Endodermal cell (in vitro differentiated cells): ENCODE data around the gene HOMER3. TPM values are rescaled to one million over a fixed set of nuclear protein-coding genes. Genes with fewer than 3 reads are reported as not detected.

Experiments
- DNase-seq: peaks from one replicate; pipeline ENCODE4 v3.0.0-alpha.2; 2017
- H3K27ac ChIP-seq: 2 replicates; pipeline ENCODE4 v1.5.1; 2013; ENCODE audit warnings: mild to moderate bottlenecking, low read depth, low read length, moderate library complexity
- H3K27me3 ChIP-seq: 2 replicates; pipeline ENCODE4 v1.6.1; 2013; ENCODE audit warnings: mild to moderate bottlenecking, low read length, moderate library complexity; ENCODE audit not compliant: insufficient read depth, control insufficient read depth, poor library complexity, severe bottlenecking
- H3K36me3 ChIP-seq: 2 replicates; pipeline ENCODE4 v1.7.0; 2013; ENCODE audit warnings: mild to moderate bottlenecking, low read length, moderate library complexity; ENCODE audit not compliant: control insufficient read depth, insufficient read depth
- H3K4me1 ChIP-seq: one replicate; pipeline ENCODE4 v1.7.0; 2013; ENCODE audit warnings: low read length; ENCODE audit not compliant: control insufficient read depth, insufficient read depth
- H3K4me3 ChIP-seq: 2 replicates; pipeline ENCODE4 v1.5.1; 2013; ENCODE audit warnings: mild to moderate bottlenecking, low read length, moderate library complexity
- H3K9ac ChIP-seq: 2 replicates; pipeline ENCODE4 v1.6.1; 2013; ENCODE audit warnings: mild to moderate bottlenecking, low read length, moderate library complexity; ENCODE audit not compliant: poor library complexity, severe bottlenecking; ENCODE audit errors: extremely low read depth
- H3K9me3 ChIP-seq: 2 replicates; pipeline ENCODE4 v1.6.1; 2013; ENCODE audit warnings: mild to moderate bottlenecking, low read length, moderate library complexity; ENCODE audit not compliant: control insufficient read depth
- H3K27ac Mint-ChIP-seq: 2 replicates; pipeline ENCODE4 v1.8.0; 2020; ENCODE audit warnings: mixed read lengths
- H3K27me3 Mint-ChIP-seq: 2 replicates; pipeline ENCODE4 v1.8.0; 2021; ENCODE audit warnings: mild to moderate bottlenecking, mixed read lengths; ENCODE audit not compliant: insufficient read depth
- H3K36me3 Mint-ChIP-seq: 2 replicates; pipeline ENCODE4 v1.8.0; 2020; ENCODE audit warnings: low read depth, mixed read lengths
- H3K4me1 Mint-ChIP-seq: 2 replicates; pipeline ENCODE4 v1.8.0; 2020; ENCODE audit warnings: mixed read lengths
- H3K4me3 Mint-ChIP-seq: 2 replicates; pipeline ENCODE4 v1.8.0; 2020; ENCODE audit warnings: mild to moderate bottlenecking, moderate library complexity, mixed read lengths
- H3K9me3 Mint-ChIP-seq: 2 replicates; pipeline ENCODE4 v1.8.0; 2020; ENCODE audit warnings: mild to moderate bottlenecking, mixed read lengths
- CTCF ChIP-seq: fragments of 200-600 bp; sonication (generic); conservative IDR thresholded peaks from 2 replicates; pipeline ENCODE4 v1.5.0; 2021; ENCODE audit warnings: antibody characterized with exemption, mild to moderate bottlenecking
- WGBS, 2 experiments: methylation state at CpG; one replicate each; pipeline versions ENCODE4 v1.1.5 to v1.1.7; 2013; ENCODE audit warnings: missing lambda C conversion rate in 2 of 2, mixed read lengths in 1 of 2; ENCODE audit not compliant: insufficient coverage in 1 of 2, insufficient read length in 1 of 2; 5-methylcytosine and 5-hydroxymethylcytosine counted together
- total RNA-seq, 2 donors: library from RNA; stranded (reverse); fragmentation: NEBNext Ultra II Directional in 1 of 2; extraction: Animal tissue kit (Norgen Biotek cat#: 25700) in 1 of 2; gene quantifications; 2 replicates in 1 of 2; 3 replicates in 1 of 2; pipeline ENCODE4 v1.2.1, GENCODE V29; 2021

Gene HOMER3
- total RNA-seq, 2 donors from 2014 or later = 21.5 to 31.2 TPM

- no peak for DNase-seq
- Histone ChIP-seq H3K27ac (no peak overlapping the region), H3K4me3 (no peak overlapping the region), H3K4me1 (no peaks in the 10 kb centered on the region), H3K9ac (no peak overlapping the region), H3K27me3 (no peaks in the 10 kb centered on the region), H3K36me3 (no peaks in the 10 kb centered on the region), H3K9me3 (no peaks in the 10 kb centered on the region)
- Mint-ChIP-seq H3K9me3 (no peaks in the 10 kb centered on the region), H3K4me3 (no peak overlapping the region), H3K27ac (no peak overlapping the region), H3K27me3 (peaks cover 6% of the 10 kb centered on the region), H3K36me3 (no peaks in the 10 kb centered on the region), H3K4me1 (no peaks in the 10 kb centered on the region)
- 88 to 89% methylated on average over 3 to 7 of the region's 7 CpGs for WGBS, 2 experiments
- no peak for TF ChIP-seq CTCF
Measured at GRCh38 chr19:18951721-18952281, 10.8 kb upstream of the HOMER3 start.

DNA sequence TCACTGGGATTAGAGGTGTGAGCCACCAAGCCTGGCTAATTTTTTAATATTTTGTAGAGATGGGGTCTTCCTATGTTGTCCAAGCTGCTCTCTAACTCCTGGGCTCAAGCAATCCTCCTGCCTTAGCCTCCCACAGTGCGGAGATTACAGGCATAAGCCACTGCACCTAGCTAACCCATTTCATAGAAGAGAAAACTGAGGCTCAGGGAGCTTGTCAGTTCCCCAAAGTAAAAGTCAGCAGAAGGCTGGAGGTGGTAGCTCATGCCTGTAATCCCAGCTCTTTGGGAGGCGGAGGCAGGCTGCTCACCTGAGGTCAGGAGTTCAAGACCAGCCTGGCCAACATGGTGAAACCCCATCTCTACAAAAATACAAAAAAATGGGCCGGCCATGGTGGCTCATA is 8.8 kb upstream of the HOMER3 start:
- no peaks in the 10 kb centered on the region for H3K36me3 Mint-ChIP-seq
- 88 to 100% methylated on average over 1 to 3 of the region's 3 CpGs for WGBS, 2 experiments
- Histone ChIP-seq H3K9me3 (no peaks in the 10 kb centered on the region), H3K4me1 (no peaks in the 10 kb centered on the region), H3K9ac (no peak overlapping the region), H3K27me3 (no peaks in the 10 kb centered on the region), H3K36me3 (no peaks in the 10 kb centered on the region), H3K27ac (no peak overlapping the region), H3K4me3 (no peak overlapping the region)
- no peaks in the 10 kb centered on the region for H3K9me3 Mint-ChIP-seq
- no peak overlapping the region for H3K4me3 Mint-ChIP-seq
- H3K27ac Mint-ChIP-seq = no peak overlapping the region
- DNase-seq = no peak
- peaks cover 16% of the 10 kb centered on the region for H3K27me3 Mint-ChIP-seq
- no peaks in the 10 kb centered on the region for H3K4me1 Mint-ChIP-seq
- TF ChIP-seq CTCF = no peak

DNA sequence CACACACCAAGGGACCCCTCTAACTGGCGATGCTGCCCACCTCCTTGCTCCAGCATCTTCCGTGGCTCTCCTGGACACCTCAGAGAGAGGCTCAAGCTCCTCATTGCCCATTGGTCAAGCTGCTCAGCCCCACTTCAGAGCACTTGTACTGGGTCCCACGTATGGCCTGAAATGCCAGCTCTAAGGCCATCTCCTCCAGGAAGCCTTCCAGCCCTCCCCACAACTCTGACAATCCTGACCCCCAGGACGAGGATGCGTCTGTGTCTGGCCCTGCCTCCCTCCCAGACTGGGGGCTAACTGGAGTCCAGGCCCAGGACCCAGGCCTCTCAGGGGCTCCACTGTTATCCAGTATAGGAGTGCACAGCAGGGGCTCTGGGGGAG is 7.9 kb upstream of the HOMER3 start:
- WGBS, 2 experiments = 80 to 98% methylated on average over 5 of the region's 5 CpGs
- Mint-ChIP-seq H3K4me1 (no peaks in the 10 kb centered on the region), H3K4me3 (no peak overlapping the region), H3K9me3 (no peaks in the 10 kb centered on the region), H3K27ac (no peak overlapping the region), H3K27me3 (peaks cover 23% of the 10 kb centered on the region), H3K36me3 (no peaks in the 10 kb centered on the region)
- no peak for TF ChIP-seq CTCF
- Histone ChIP-seq H3K4me1 (no peaks in the 10 kb centered on the region), H3K27ac (no peak overlapping the region), H3K4me3 (no peak overlapping the region), H3K9ac (no peak overlapping the region), H3K27me3 (no peaks in the 10 kb centered on the region), H3K9me3 (no peaks in the 10 kb centered on the region), H3K36me3 (no peaks in the 10 kb centered on the region)
- no peak for DNase-seq
